ENCODE results near the gene RAB3GAP2.

Gene RAB3GAP2

GRCh38 chr1:220184506-220184905 lies 87.7 kb downstream of the RAB3GAP2 start:
- no peaks in the 10 kb centered on the region for H3K9me3 ChIP-seq (ENCODE audit: insufficient read depth, low read depth, low read length)
- TF ChIP-seq CTCF (conservative IDR thresholded peaks at IDR 0.05; ENCODE audit: low read length) (no peak), EZH2phosphoT487 (IDR thresholded peaks at IDR 0.05; ENCODE audit: borderline replicate concordance) (no peak)
- H3K9me2 ChIP-seq (replicated peaks; ENCODE audit: low read depth, low read length), result no peaks in the 10 kb centered on the region
- no peak overlapping the region for H3K4me3 ChIP-seq (ENCODE audit: low read length, poor library complexity, severe bottlenecking)
- no peak overlapping the region for H3K4me2 ChIP-seq (ENCODE audit: low read depth, low read length, poor library complexity, severe bottlenecking)
- no peaks in the 10 kb centered on the region for H3K79me2 ChIP-seq (ENCODE audit: insufficient read depth, low read length)
- H3K36me3 ChIP-seq (ENCODE audit: insufficient read depth, low read length), result peaks cover 41% of the 10 kb centered on the region; the same call in 1 of the 2 replicates
- H2AFZ ChIP-seq (ENCODE audit: low read length), result no peak overlapping the region
- no peaks in the 10 kb centered on the region for H4K20me1 ChIP-seq (ENCODE audit: insufficient read depth, low read length, poor library complexity, severe bottlenecking)
- no peaks in the 10 kb centered on the region for H3K27me3 ChIP-seq (ENCODE audit: insufficient read depth, low read length, poor library complexity, severe bottlenecking)
- H3K9ac ChIP-seq (ENCODE audit: low read depth, low read length, poor library complexity, severe bottlenecking), result no peak overlapping the region
- no peaks in the 10 kb centered on the region for H3K4me1 ChIP-seq (ENCODE audit: insufficient read depth, low read length, poor library complexity, severe bottlenecking)
- H3F3A ChIP-seq (ENCODE audit: low read depth), result no peaks in the 10 kb centered on the region

GRCh38 chr1:220182656-220183055 lies 89.6 kb downstream of the RAB3GAP2 start:
- H3K36me3 ChIP-seq (ENCODE audit: insufficient read depth, low read length), result peaks cover 34% of the 10 kb centered on the region; the same call in 1 of the 2 replicates
- no peaks in the 10 kb centered on the region for H4K20me1 ChIP-seq (ENCODE audit: insufficient read depth, low read length, poor library complexity, severe bottlenecking)
- no peaks in the 10 kb centered on the region for H3F3A ChIP-seq (ENCODE audit: low read depth)
- H3K27me3 ChIP-seq (ENCODE audit: insufficient read depth, low read length, poor library complexity, severe bottlenecking), result no peaks in the 10 kb centered on the region
- H2AFZ ChIP-seq (ENCODE audit: low read length), result no peak overlapping the region
- no peaks in the 10 kb centered on the region for H3K4me1 ChIP-seq (ENCODE audit: insufficient read depth, low read length, poor library complexity, severe bottlenecking)
- no peak overlapping the region for H3K4me3 ChIP-seq (ENCODE audit: low read length, poor library complexity, severe bottlenecking)
- H3K4me2 ChIP-seq (ENCODE audit: low read depth, low read length, poor library complexity, severe bottlenecking), result no peak overlapping the region
- H3K9me2 ChIP-seq (replicated peaks; ENCODE audit: low read depth, low read length), result no peaks in the 10 kb centered on the region
- H3K79me2 ChIP-seq (ENCODE audit: insufficient read depth, low read length), result no peaks in the 10 kb centered on the region
- H3K9me3 ChIP-seq (ENCODE audit: insufficient read depth, low read depth, low read length), result no peaks in the 10 kb centered on the region
- H3K9ac ChIP-seq (ENCODE audit: low read depth, low read length, poor library complexity, severe bottlenecking), result no peak overlapping the region
- TF ChIP-seq EZH2phosphoT487 (IDR thresholded peaks at IDR 0.05; ENCODE audit: borderline replicate concordance) (no peak), CTCF (conservative IDR thresholded peaks at IDR 0.05; ENCODE audit: low read length) (no peak)

GRCh38 chr1:220182111-220182510 lies 90.1 kb downstream of the RAB3GAP2 start:
- H3K27me3 ChIP-seq (ENCODE audit: insufficient read depth, low read length, poor library complexity, severe bottlenecking), result no peaks in the 10 kb centered on the region

More at GRCh38 chr1:220182111-220182510, 90.1 kb downstream of the RAB3GAP2 start:
- Histone ChIP-seq H3K79me2 (ENCODE audit: insufficient read depth, low read length) (no peaks in the 10 kb centered on the region), H3K9ac (ENCODE audit: low read depth, low read length, poor library complexity, severe bottlenecking) (no peak overlapping the region), H3K9me2 (replicated peaks; ENCODE audit: low read depth, low read length) (no peaks in the 10 kb centered on the region), H3K4me1 (ENCODE audit: insufficient read depth, low read length, poor library complexity, severe bottlenecking) (no peaks in the 10 kb centered on the region), H3K4me3 (ENCODE audit: low read length, poor library complexity, severe bottlenecking) (no peak overlapping the region), H4K20me1 (ENCODE audit: insufficient read depth, low read length, poor library complexity, severe bottlenecking) (no peaks in the 10 kb centered on the region), H3K4me2 (ENCODE audit: low read depth, low read length, poor library complexity, severe bottlenecking) (no peak overlapping the region), H3K9me3 (ENCODE audit: insufficient read depth, low read depth, low read length) (no peaks in the 10 kb centered on the region), H3K36me3 (ENCODE audit: insufficient read depth, low read length) (peaks cover 35% of the 10 kb centered on the region; the same call in 1 of the 2 replicates), H3F3A (ENCODE audit: low read depth) (no peaks in the 10 kb centered on the region), H2AFZ (ENCODE audit: low read length) (no peak overlapping the region)
- TF ChIP-seq CTCF (conservative IDR thresholded peaks at IDR 0.05; ENCODE audit: low read length) (no peak), EZH2phosphoT487 (IDR thresholded peaks at IDR 0.05; ENCODE audit: borderline replicate concordance) (no peak)
